Stimulated activated CD8-positive, alpha-beta memory T cell treated with anti-CD3 and anti-CD28 coated beads, Interleukin-7, amount 100 ng/mL, for 1 hour (primary cell): ENCODE results near the gene ZNF436.

Experiments
- DNase-seq, 2 donors: peaks; one replicate each; pipeline ENCODE4 v3.0.0-alpha.2; 2020; ENCODE audit warnings: low read depth in 2 of 2

ZNF436 gene

GRCh38 chr1:23369335-23370013, at the start of gene ZNF436:
Gene ZNF436 (minus strand): TSS chr1:23369836. CDS start chr1:23368005, 1,831 bp downstream.
- DNase-seq, result peak in 1 of 2 donors; percentile 23

GRCh38 chr1:23419180-23419579, 49.5 kb upstream of the ZNF436 start:
- DNase-seq, result no peak

GRCh38 chr1:23417570-23417969, 47.9 kb upstream of the ZNF436 start:
- DNase-seq, result no peak

- DNase-seq, result no peak
These were observed 47.3 kb upstream of the ZNF436 start for GRCh38 chr1:23416964-23417363.

- DNase-seq, result no peak
These were observed 39.2 kb upstream of the ZNF436 start for GRCh38 chr1:23408797-23409290.

- no peak for DNase-seq
These were observed 37.5 kb upstream of the ZNF436 start for GRCh38 chr1:23407016-23407630.

GRCh38 chr1:23405946-23406345, 36.3 kb upstream of the ZNF436 start:
- no peak for DNase-seq

GRCh38 chr1:23403735-23404486, 34.3 kb upstream of the ZNF436 start:
- peak; percentile 67 to 77 for DNase-seq

GRCh38 chr1:23403355-23403734, 33.7 kb upstream of the ZNF436 start:
- no peak for DNase-seq

- DNase-seq, result no peak
These were observed 33.4 kb upstream of the ZNF436 start for GRCh38 chr1:23403038-23403336.

- DNase-seq, result no peak
These were observed 32.8 kb upstream of the ZNF436 start for GRCh38 chr1:23402286-23403037.

GRCh38 chr1:23401313-23401712, 31.7 kb upstream of the ZNF436 start:
- no peak for DNase-seq

GRCh38 chr1:23400324-23401114, 30.9 kb upstream of the ZNF436 start:
- no peak for DNase-seq

GRCh38 chr1:23399229-23399628, 29.6 kb upstream of the ZNF436 start:
- DNase-seq, result no peak

- DNase-seq, result no peak
These were observed 28.3 kb upstream of the ZNF436 start for GRCh38 chr1:23397908-23398307.

- DNase-seq, result no peak
These were observed 26.7 kb upstream of the ZNF436 start for GRCh38 chr1:23396380-23396779.

GRCh38 chr1:23395849-23396248, 26.2 kb upstream of the ZNF436 start:
- DNase-seq, result no peak

GRCh38 chr1:23395154-23395724, 25.6 kb upstream of the ZNF436 start:
- no peak for DNase-seq

GRCh38 chr1:23394684-23395083, 25.0 kb upstream of the ZNF436 start:
- DNase-seq, result no peak

GRCh38 chr1:23394181-23394580, 24.5 kb upstream of the ZNF436 start:
- no peak for DNase-seq

GRCh38 chr1:23393706-23394105, 24.1 kb upstream of the ZNF436 start:
- DNase-seq, result no peak
